GM12878 (cell line): ENCODE measurements around the gene HIF1AN. TPM values are rescaled to one million over a fixed set of nuclear protein-coding genes. Genes with fewer than 3 reads are reported as not detected.

Experiments
- ATAC-seq: fragments of 200-7000 bp; cut with Tn5 transposase; 3 replicates; pipeline ENCODE4 v1.9.1; 2020; ENCODE audit warnings: mild to moderate bottlenecking, moderate library complexity
- BruUV-seq: library from RNA; stranded (reverse); fragments of 400-500 nt; replicated peaks from 2 replicates; lab custom pipeline; 2021; lab: Mats Ljungman, UMichigan
- CTCF ChIA-PET: fragments of 300-600 bp; sonication (Branson Sonifier 250); formaldehyde crosslinking; extraction: SDS; loops from one replicate; lab custom pipeline; 2021; ENCODE audit warnings: inconsistent platforms; lab: Yijun Ruan, JAX
- POLR2A ChIA-PET: fragments of 350-600 bp; formaldehyde crosslinking; extraction: SDS; loops from one replicate; lab custom pipeline; 2021; ENCODE audit warnings: inconsistent platforms; lab: Charles Lee
- RAD21 ChIA-PET: fragments of 300-600 bp; sonication (Branson Sonifier 250); formaldehyde crosslinking; loops from one replicate; lab custom pipeline; 2023; ENCODE audit warnings: antibody characterized with exemption; ENCODE audit not compliant: unreplicated experiment; lab: Charles Lee
- SMC1A ChIA-PET: fragments of 300-600 bp; sonication (Branson Sonifier 250); formaldehyde crosslinking; loops from one replicate; lab custom pipeline; 2023; ENCODE audit not compliant: unreplicated experiment, uncharacterized antibody; lab: Charles Lee
- DNase-seq: peaks from one replicate; pipeline ENCODE4 v3.0.0-alpha.2; 2011; ENCODE audit warnings: low read depth, low spot score
- FAIRE-seq: peaks from 3 replicates; lab custom pipeline; 2011; peaks lifted over from hg19 to GRCh38; lab: Jason Lieb, UNC
- H2AFZ ChIP-seq: 2 replicates; pipeline ENCODE4 v1.6.0; 2011; ENCODE audit warnings: low read depth, low read length, control low read depth; ENCODE audit not compliant: control insufficient read depth
- H3K27ac ChIP-seq: 2 replicates; pipeline ENCODE4 v1.5.1; 2011; ENCODE audit warnings: control low read depth; ENCODE audit not compliant: control insufficient read depth, insufficient read depth
- H3K27me3 ChIP-seq, 2 experiments: replicated peaks in 1 of 2; 2 replicates each; pipeline versions ENCODE4 v1.6.0 to v1.6.1; 2011; ENCODE audit warnings: low read length in 1 of 2; ENCODE audit not compliant: control insufficient read depth in 2 of 2, insufficient read depth in 2 of 2
- H3K36me3 ChIP-seq, 2 experiments: 2 replicates each; pipeline ENCODE4 v1.5.1; 2011; ENCODE audit warnings: low read length in 1 of 2; ENCODE audit not compliant: control insufficient read depth in 2 of 2, insufficient read depth in 2 of 2
- H3K4me1 ChIP-seq: 2 replicates; pipeline ENCODE4 v1.6.1; 2011; ENCODE audit warnings: mild to moderate bottlenecking, low read length, moderate library complexity, mixed read lengths; ENCODE audit not compliant: control insufficient read depth, insufficient read depth
- H3K4me2 ChIP-seq: 2 replicates; pipeline ENCODE4 v1.6.0; 2011; ENCODE audit warnings: control low read depth; ENCODE audit not compliant: control insufficient read depth, insufficient read depth
- H3K4me3 ChIP-seq: fragments of 200-600 bp; sonication (generic); 2 replicates; pipeline ENCODE4 v1.5.1; 2016
- H3K79me2 ChIP-seq: 2 replicates; pipeline ENCODE4 v1.6.0; 2011; ENCODE audit warnings: low read length; ENCODE audit not compliant: control insufficient read depth, insufficient read depth
- H3K9ac ChIP-seq: 2 replicates; pipeline ENCODE4 v1.8.0; 2011; ENCODE audit warnings: low read length, control low read depth, mixed read lengths; ENCODE audit not compliant: control insufficient read depth, insufficient read depth
- H3K9me3 ChIP-seq: replicated peaks from 3 replicates; pipeline ENCODE4 v1.5.1; 2011; ENCODE audit warnings: mild to moderate bottlenecking, low read length; ENCODE audit not compliant: control insufficient read depth, insufficient read depth
- H4K20me1 ChIP-seq: 2 replicates; pipeline ENCODE4 v1.6.0; 2011; ENCODE audit not compliant: control insufficient read depth, insufficient read depth
- CEBPZ ChIP-seq: fragments of 150-350 bp; IDR thresholded peaks from 2 replicates; pipeline ENCODE4 v1.6.1; 2016; ENCODE audit warnings: low read depth, low read length
- HDAC6 ChIP-seq: fragments of 200-600 bp; sonication (generic); IDR thresholded peaks from one replicate; pipeline ENCODE4 v1.8.0; 2017; ENCODE audit warnings: antibody characterized with exemption; ENCODE audit not compliant: unreplicated experiment
- IKZF2 ChIP-seq, 2 experiments: fragments of 450-650 bp; IDR thresholded peaks; 2 replicates each; pipeline ENCODE4 v1.6.1; 2017; ENCODE audit warnings: mild to moderate bottlenecking in 2 of 2, moderate library complexity in 2 of 2
- MTA3 ChIP-seq: IDR thresholded peaks from 2 replicates; pipeline ENCODE4 v1.6.1; 2012; ENCODE audit warnings: low read length, inconsistent platforms, borderline replicate concordance
- MYC ChIP-seq: IDR thresholded peaks from 2 replicates; pipeline ENCODE4 v1.6.1; 2011; ENCODE audit warnings: mild to moderate bottlenecking, low read length, moderate library complexity, inconsistent platforms; ENCODE audit not compliant: insufficient read depth, insufficient replicate concordance, insufficient read length, severe bottlenecking
- NKRF ChIP-seq: fragments of 450-650 bp; conservative IDR thresholded peaks from 2 replicates; pipeline ENCODE4 v1.6.1; 2017; ENCODE audit warnings: mild to moderate bottlenecking, moderate library complexity
- PBX3 ChIP-seq: IDR thresholded peaks from 2 replicates; pipeline ENCODE4 v1.6.1; 2011; ENCODE audit warnings: mild to moderate bottlenecking, low read depth, low read length, moderate library complexity; ENCODE audit not compliant: insufficient replicate concordance
- RBBP5 ChIP-seq: fragments of 200-600 bp; sonication (generic); conservative IDR thresholded peaks from 2 replicates; pipeline ENCODE4 v1.6.1; 2016
- ZBED1 ChIP-seq: IDR thresholded peaks from 2 replicates; pipeline ENCODE4 v1.6.1; 2016; ENCODE audit warnings: borderline replicate concordance
- ZNF274 ChIP-seq: IDR thresholded peaks from one replicate; pipeline ENCODE4 v1.8.0; 2011; ENCODE audit not compliant: insufficient read length, insufficient read depth
- ZNF622 ChIP-seq: fragments of 450-650 bp; IDR thresholded peaks from 2 replicates; pipeline ENCODE4 v1.6.1; 2017; ENCODE audit warnings: mild to moderate bottlenecking, inconsistent platforms
- WGBS: methylation state at CpG from one replicate; pipeline ENCODE4 v1.1.6; 2016; ENCODE audit warnings: low lambda C conversion rate; ENCODE audit not compliant: insufficient replicate concordance, insufficient coverage; ENCODE audit errors: missing lambda C conversion rate; 5-methylcytosine and 5-hydroxymethylcytosine counted together
- in situ Hi-C: fragments of 300-500 bp; cut with MboI; formaldehyde crosslinking; loops from 9 replicates; pipeline ENCODE4 v1.14.3; 2018; ENCODE audit warnings: mixed read lengths
- intact Hi-C: fragments of 100-400 bp; cut with micrococcal nuclease; formaldehyde crosslinking; loops from one replicate; pipeline ENCODE4 v1.14.2; 2022; ENCODE audit not compliant: unreplicated experiment
- polyA plus RNA-seq, 11 experiments: library from polyadenylated mRNA; depleted of rRNA in 4 of 11; unstranded in 6 of 11; stranded (reverse) in 5 of 11; fragments of >200 nt; fragmentation: Nextera tagmentation in 4 of 11; fragmentation: Illumina TruSeq in 1 of 11; extraction: Ambion mirVana in 4 of 11; extraction: Trizol in 1 of 11; gene quantifications; 1 replicate in 1 of 11; 2 replicates in 10 of 11; pipeline versions ENCODE4 v1.2.1 to v1.2.3, GENCODE V29; 2011 to 2016; ENCODE audit warnings: inconsistent platforms in 2 of 11, missing spikeins in 2 of 11, low read depth in 1 of 11
- total RNA-seq, 4 experiments: library from RNA; depleted of rRNA in 3 of 4; stranded (reverse); fragments of >200 nt in 3 of 4; fragmentation: Illumina TruSeq in 1 of 4; extraction: Trizol in 1 of 4; gene quantifications; 2 replicates each; pipeline versions ENCODE4 v1.2.1 to v1.2.3, GENCODE V29; 2013 to 2021

The HIF1AN gene
- total and polyA plus RNA-seq, 10 of the 15 experiments (the other 5 are each of a cell fraction or from before 2014, with no cell fraction given) = 1.9 to 37.2 (median 15.2) TPM

- no peaks in the 10 kb centered on the region for H3K4me1 ChIP-seq
- H3K4me3 ChIP-seq = no peak overlapping the region
- DNase-seq (no peak), ATAC-seq (no peak), FAIRE-seq (no peak)
- ChIA-PET SMC1A (interaction anchor here (1.1 to 1.4 kb wide), 2 partner anchors 22 kb away, joined by 3 read pairs; no protein-coding TSS in a partner anchor), CTCF (interaction anchor here (1.1 to 2.8 kb wide), 3 partner anchors 13 to 22 kb away, joined by 5 to 14 read pairs (median 13); no protein-coding TSS in a partner anchor), RAD21 (no interaction called here), POLR2A (no interaction called here)
- no peaks in the 10 kb centered on the region for H3K79me2 ChIP-seq
- no peak overlapping the region for H3K27ac ChIP-seq
- TF ChIP-seq IKZF2 (IDR thresholded peaks at IDR 0.05) (no peak), MTA3 (no peak), PBX3 (no peak), ZNF622 (no peak), ZNF274 (no peak)
- no peak overlapping the region for H2AFZ ChIP-seq
- H3K9ac ChIP-seq = no peak overlapping the region
- no peak overlapping the region for H3K4me2 ChIP-seq
- WGBS = 50% methylated on average over 2 of the region's 2 CpGs
- H3K9me3 ChIP-seq = no peaks in the 10 kb centered on the region
- intact Hi-C loops (no loop called here), in situ Hi-C loops (no loop called here)
- no peaks in the 10 kb centered on the region for H3K27me3 ChIP-seq
- no peaks in the 10 kb centered on the region for H4K20me1 ChIP-seq
- BruUV-seq = no TSS peak
- peaks cover 0 to 9% of the 10 kb centered on the region in 2 experiments for H3K36me3 ChIP-seq
Observed at GRCh38 chr10:100496567-100496966, 39.2 kb upstream of the HIF1AN start.

- intact Hi-C loops = no loop called here
- no peak for TF ChIP-seq CEBPZ
- TF ChIP-seq RBBP5 = no peak
- no peak for TF ChIP-seq NKRF
- TF ChIP-seq HDAC6 = no peak
- TF ChIP-seq ZBED1 = no peak
- TF ChIP-seq MYC = no peak
Observed at GRCh38 chr10:100498059-100498458, 37.7 kb upstream of the HIF1AN start.

More at GRCh38 chr10:100498059-100498458, 37.7 kb upstream of the HIF1AN start:
- BruUV-seq = no TSS peak
- H3K9ac ChIP-seq = no peak overlapping the region
- RAD21 ChIA-PET = no interaction called here
- no peak for DNase-seq
- H3K27ac ChIP-seq = no peak overlapping the region
- no peaks in the 10 kb centered on the region for H3K27me3 ChIP-seq
- 100% methylated on average over 4 of the region's 4 CpGs for WGBS
- FAIRE-seq = no peak
- no peaks in the 10 kb centered on the region for H4K20me1 ChIP-seq
- no peak for ATAC-seq
- SMC1A ChIA-PET = interaction anchor here (1.1 to 1.4 kb wide), 2 partner anchors 10 to 21 kb away, joined by 3 read pairs; no protein-coding TSS in a partner anchor
- no peaks in the 10 kb centered on the region for H3K9me3 ChIP-seq
- H3K4me2 ChIP-seq = no peak overlapping the region
- no peak overlapping the region for H2AFZ ChIP-seq
- no peak overlapping the region for H3K4me3 ChIP-seq
- POLR2A ChIA-PET = no interaction called here
- in situ Hi-C loops = no loop called here
- no peaks in the 10 kb centered on the region for H3K4me1 ChIP-seq
- CTCF ChIA-PET = no interaction called here
- H3K79me2 ChIP-seq = no peaks in the 10 kb centered on the region
- peaks cover 0 to 9% of the 10 kb centered on the region in 2 experiments for H3K36me3 ChIP-seq
